KG1 (cell line): ENCODE results near the gene AMY2B.
"Not testable (repeated sequence)": the region's sequence is repeated elsewhere in the genome, so short reads cannot be mapped to it uniquely, and the experiment has no call there.

Experiments used
- DNase-seq: peaks from one replicate; lab custom pipeline; 2025; lab: John Stamatoyannopoulos, UW

AMY2B gene

DNA sequence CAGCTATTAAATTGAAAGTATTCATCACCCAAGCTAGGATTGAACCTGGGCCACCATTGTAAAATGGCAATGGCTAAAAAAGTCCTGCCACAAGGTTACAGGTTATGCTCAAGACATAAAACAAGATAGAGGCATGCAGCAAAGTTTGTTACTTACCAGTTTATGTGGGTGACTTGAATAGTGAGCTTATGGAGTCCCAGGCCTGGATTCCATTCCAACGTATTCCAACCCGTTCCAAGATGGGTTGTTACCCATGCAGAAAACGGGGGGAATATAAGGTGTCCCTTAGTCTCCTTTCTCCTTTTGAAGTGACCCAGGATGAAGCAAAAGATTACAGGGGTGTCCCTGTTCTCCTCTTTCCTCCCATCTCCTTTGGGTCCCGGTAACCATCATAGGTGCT, 56.0 kb downstream of the AMY2B start:
- not testable (repeated sequence) for DNase-seq
